NT2/D1 (cell line): ENCODE results near the gene ANKRD24.

ENCODE experiments used
- DNase-seq: peaks from one replicate; pipeline ENCODE4 v3.0.0-alpha.2; 2011; ENCODE audit warnings: low read depth, low spot score
- H3K27me3 ChIP-seq: 2 replicates; pipeline ENCODE4 v1.6.0; 2011; ENCODE audit warnings: mild to moderate bottlenecking; ENCODE audit not compliant: insufficient read length, insufficient read depth
- H3K36me3 ChIP-seq: 2 replicates; pipeline ENCODE4 v1.6.1; 2011; ENCODE audit warnings: mild to moderate bottlenecking, low read length, mixed read lengths; ENCODE audit not compliant: insufficient read depth, insufficient read length
- H3K4me1 ChIP-seq: 2 replicates; pipeline ENCODE4 v1.5.1; 2011; ENCODE audit not compliant: insufficient read depth, insufficient read length
- H3K4me3 ChIP-seq: 2 replicates; pipeline ENCODE4 v1.5.1; 2011; ENCODE audit warnings: low read depth; ENCODE audit not compliant: insufficient read length
- H3K9ac ChIP-seq: 2 replicates; pipeline ENCODE4 v1.6.0; 2011; ENCODE audit warnings: low read depth; ENCODE audit not compliant: insufficient read length
- H3K9me3 ChIP-seq: 2 replicates; pipeline ENCODE4 v1.5.1; 2011; ENCODE audit warnings: mild to moderate bottlenecking, low read length; ENCODE audit not compliant: insufficient read depth
- SUZ12 ChIP-seq: IDR thresholded peaks from 2 replicates; pipeline ENCODE4 v1.6.1; 2011; ENCODE audit not compliant: insufficient read length, insufficient read depth; ENCODE audit errors: extremely low read depth
- YY1 ChIP-seq: IDR thresholded peaks from 2 replicates; pipeline ENCODE4 v1.6.1; 2011; ENCODE audit not compliant: insufficient read length, insufficient read depth
- ZNF274 ChIP-seq: IDR thresholded peaks from 2 replicates; pipeline ENCODE4 v1.6.1; 2011; ENCODE audit warnings: mild to moderate bottlenecking, low read depth, low read length

The ANKRD24 gene

GRCh38 chr19:4257025-4257424, 74.5 kb downstream of the ANKRD24 start:
- Histone ChIP-seq H3K4me1 (no peaks in the 10 kb centered on the region), H3K36me3 (peaks cover 71% of the 10 kb centered on the region), H3K4me3 (no peak overlapping the region), H3K27me3 (no peaks in the 10 kb centered on the region), H3K9ac (no peak overlapping the region), H3K9me3 (peaks cover 13% of the 10 kb centered on the region; the same call in 1 of the 2 replicates)
- TF ChIP-seq YY1: no peak
- TF ChIP-seq SUZ12: no peak
- no peak for TF ChIP-seq ZNF274
- no peak for DNase-seq

GRCh38 chr19:4258181-4258580, 75.7 kb downstream of the ANKRD24 start:
- TF ChIP-seq YY1 (no peak), SUZ12 (no peak), ZNF274 (no peak)
- no peak for DNase-seq
- no peaks in the 10 kb centered on the region for H3K27me3 ChIP-seq
- H3K4me1 ChIP-seq: no peaks in the 10 kb centered on the region
- H3K9ac ChIP-seq: peak overlapping the region; percentile 26
- H3K4me3 ChIP-seq: no peak overlapping the region
- peaks cover 74% of the 10 kb centered on the region for H3K36me3 ChIP-seq
- H3K9me3 ChIP-seq: peaks cover 13% of the 10 kb centered on the region; the same call in 1 of the 2 replicates

DNA sequence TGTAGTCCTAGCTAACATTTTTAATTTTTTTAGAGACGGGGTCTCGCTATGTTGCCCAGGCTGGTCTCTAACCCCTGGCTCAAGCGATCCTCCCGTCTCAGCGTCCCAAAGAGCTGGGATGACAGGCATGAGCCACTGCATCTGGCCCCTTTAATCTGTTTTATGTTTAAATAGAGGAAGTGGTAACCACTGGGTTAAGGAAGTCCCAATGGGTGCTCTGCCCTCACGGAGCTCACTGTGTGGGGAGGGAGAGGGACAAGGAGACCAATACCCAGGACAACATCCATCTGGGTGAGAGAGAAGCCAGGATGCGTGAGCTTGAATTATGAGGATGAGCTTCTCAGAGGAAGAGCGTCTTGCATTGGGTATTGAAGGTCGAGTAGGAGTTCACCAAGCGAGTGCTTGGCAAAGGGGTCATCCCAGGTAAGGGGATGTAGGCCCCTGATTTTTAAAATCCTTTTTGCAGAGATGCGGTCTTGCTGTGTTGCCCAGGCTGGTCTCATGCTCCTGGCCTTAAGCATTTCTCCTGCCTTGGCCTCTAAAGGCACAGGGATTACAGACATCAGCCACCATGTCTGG, 78.2 kb downstream of the ANKRD24 start:
- H3K4me3 ChIP-seq: no peak overlapping the region
- no peak overlapping the region for H3K9ac ChIP-seq
- TF ChIP-seq SUZ12 (no peak), ZNF274 (no peak), YY1 (no peak)
- H3K27me3 ChIP-seq: no peaks in the 10 kb centered on the region
- H3K36me3 ChIP-seq: peaks cover 71% of the 10 kb centered on the region
- H3K4me1 ChIP-seq: no peaks in the 10 kb centered on the region
- peaks cover 12% of the 10 kb centered on the region; the same call in 1 of the 2 replicates for H3K9me3 ChIP-seq
- DNase-seq: no peak

- Histone ChIP-seq H3K9ac (no peak overlapping the region), H3K36me3 (peaks cover 70% of the 10 kb centered on the region), H3K9me3 (no peaks in the 10 kb centered on the region), H3K27me3 (no peaks in the 10 kb centered on the region), H3K4me1 (peaks cover 4% of the 10 kb centered on the region), H3K4me3 (no peak overlapping the region)
- TF ChIP-seq ZNF274 (no peak), YY1 (no peak), SUZ12 (no peak)
- no peak for DNase-seq
These were observed 82.3 kb downstream of the ANKRD24 start for GRCh38 chr19:4264812-4265211.

DNA sequence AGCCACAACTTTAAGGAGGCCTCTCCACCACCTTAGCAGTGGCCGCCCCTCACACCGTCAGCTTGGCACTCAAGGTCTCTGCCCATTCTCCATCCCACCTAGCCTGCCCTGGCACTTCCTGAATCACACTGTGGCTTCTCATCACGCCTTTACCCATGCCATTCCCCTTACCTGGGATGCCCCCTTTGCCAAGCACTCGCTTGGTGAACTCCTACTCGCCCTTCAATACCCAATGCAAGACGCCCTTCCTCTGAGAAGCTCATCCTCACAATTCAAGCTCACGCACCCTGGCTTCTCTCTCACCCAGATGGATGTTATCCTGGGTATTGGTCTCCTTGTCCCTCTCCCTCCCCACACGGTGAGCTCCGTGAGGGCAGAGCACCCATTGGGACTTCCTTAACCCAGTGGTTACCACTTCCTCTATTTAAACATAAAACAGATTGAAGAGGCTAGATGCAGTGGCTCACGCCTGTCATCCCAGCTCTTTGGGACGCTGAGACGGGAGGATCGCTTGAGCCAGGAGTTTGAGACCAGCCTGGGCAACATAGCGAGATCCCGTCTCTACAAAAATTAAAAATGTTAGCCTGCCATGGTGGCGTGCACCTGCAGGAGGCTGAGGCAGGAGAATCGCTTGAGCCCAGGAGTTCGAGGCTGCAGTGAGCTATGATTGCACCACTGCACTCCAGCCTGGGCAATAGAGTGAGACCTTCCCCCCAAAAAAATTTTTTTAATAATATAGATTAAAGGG, 83.9 kb downstream of the ANKRD24 start:
- H3K4me1 ChIP-seq: peaks cover 4% of the 10 kb centered on the region
- DNase-seq: no peak
- H3K9me3 ChIP-seq: no peaks in the 10 kb centered on the region
- no peak for TF ChIP-seq SUZ12
- TF ChIP-seq YY1: no peak
- no peak for TF ChIP-seq ZNF274
- no peak overlapping the region for H3K9ac ChIP-seq
- H3K4me3 ChIP-seq: no peak overlapping the region
- peaks cover 69% of the 10 kb centered on the region for H3K36me3 ChIP-seq
- no peaks in the 10 kb centered on the region for H3K27me3 ChIP-seq

GRCh38 chr19:4267101-4267900, 84.8 kb downstream of the ANKRD24 start:
- H3K9ac ChIP-seq: peak overlapping the region; percentile 26
- no peaks in the 10 kb centered on the region for H3K9me3 ChIP-seq
- H3K4me1 ChIP-seq: peaks cover 4% of the 10 kb centered on the region
- H3K27me3 ChIP-seq: no peaks in the 10 kb centered on the region
- H3K4me3 ChIP-seq: no peak overlapping the region
- TF ChIP-seq YY1 (no peak), ZNF274 (no peak), SUZ12 (no peak)
- peak; percentile 82 for DNase-seq
- H3K36me3 ChIP-seq: peaks cover 70% of the 10 kb centered on the region

DNA sequence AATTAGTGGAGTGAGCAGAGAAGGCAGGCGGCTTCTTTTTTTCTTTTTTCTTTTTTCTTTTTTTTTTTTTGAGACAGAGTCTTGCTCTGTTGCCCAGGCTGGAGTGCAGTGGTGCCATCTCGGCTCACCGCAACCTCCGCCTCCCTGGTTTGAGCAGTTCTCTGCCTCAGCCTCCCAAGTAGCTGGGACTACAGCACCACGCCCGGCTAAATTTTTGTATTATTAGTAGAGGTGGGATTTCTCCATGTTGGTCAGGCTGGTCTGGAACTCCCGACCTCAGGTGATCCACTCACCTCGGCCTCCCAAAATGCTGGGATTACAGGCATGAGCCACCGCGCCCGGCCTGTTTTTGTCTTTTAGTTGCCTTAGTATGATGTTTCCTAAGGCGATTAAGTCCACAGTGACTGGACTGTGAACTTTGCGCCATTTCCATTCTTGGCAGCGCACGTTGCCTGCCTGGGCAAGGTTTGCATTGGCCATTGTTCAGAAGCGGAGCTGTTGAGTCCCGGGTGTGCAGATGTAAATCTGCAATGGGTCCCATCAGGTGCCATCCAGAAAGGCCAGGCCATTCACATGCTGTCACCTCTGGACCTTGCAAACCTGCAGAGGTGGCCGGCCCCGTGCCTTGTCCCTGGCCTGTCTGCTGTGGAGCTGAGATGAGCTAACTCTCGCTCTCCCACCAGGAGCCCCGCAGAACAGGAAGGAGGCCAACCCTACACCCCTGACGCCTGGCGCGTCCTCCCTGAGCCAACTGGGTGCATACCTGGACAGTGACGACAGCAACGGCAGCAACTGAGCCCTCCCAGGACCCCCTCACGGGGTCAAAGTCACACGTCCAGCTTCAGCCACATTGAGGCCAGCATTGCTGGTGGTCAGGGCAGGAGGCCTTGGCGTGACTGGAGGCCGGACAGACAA, 85.7 kb downstream of the ANKRD24 start:
- H3K9me3 ChIP-seq: no peaks in the 10 kb centered on the region
- no peaks in the 10 kb centered on the region for H3K27me3 ChIP-seq
- no peak overlapping the region for H3K4me3 ChIP-seq
- H3K9ac ChIP-seq: no peak overlapping the region
- DNase-seq: no peak
- TF ChIP-seq ZNF274: no peak
- no peak for TF ChIP-seq SUZ12
- TF ChIP-seq YY1: no peak
- peaks cover 4% of the 10 kb centered on the region for H3K4me1 ChIP-seq
- H3K36me3 ChIP-seq: peaks cover 63% of the 10 kb centered on the region
